ENCODE measurements around the gene RCN2. TPM values are rescaled to one million over a fixed set of nuclear protein-coding genes. Genes with fewer than 3 reads are reported as not detected.

The RCN2 gene
- total and polyA plus RNA-seq, 2 donors (not counting 1 experiment from before 2014, with no cell fraction given), result 46.6 to 106 TPM

GRCh38 chr15:76976141-76976540, 44.6 kb downstream of the RCN2 start:
- Histone ChIP-seq H3K9me3 (ENCODE audit: control insufficient read depth, insufficient read depth, low read depth, low read length) (no peaks in the 10 kb centered on the region), H3K9ac (ENCODE audit: insufficient read depth, low read length) (no peak overlapping the region), H3K36me3 (ENCODE audit: control insufficient read depth, insufficient read depth, low read length) (no peaks in the 10 kb centered on the region), H2AFZ (ENCODE audit: low read length) (no peak overlapping the region), H4K20me1 (ENCODE audit: control insufficient read depth, extremely low read depth, insufficient read depth, low read length) (no peaks in the 10 kb centered on the region), H3K4me1 (ENCODE audit: control insufficient read depth, extremely low read depth, insufficient read depth, low read length) (peaks cover 5% of the 10 kb centered on the region), H3K27ac (ENCODE audit: insufficient read depth, low read length) (no peak overlapping the region), H3K27me3 (ENCODE audit: control insufficient read depth, insufficient read depth, low read length) (peaks cover 2% of the 10 kb centered on the region), H3K4me3 (replicated peaks in 1 of 4; ENCODE audit: control extremely low read depth in 1 of 4, insufficient read depth in 1 of 4, low read depth in 3 of 4, low read length in 4 of 4) (no peak overlapping the region), H3K79me2 (ENCODE audit: control insufficient read depth, insufficient read depth, low read length) (no peaks in the 10 kb centered on the region), H3K4me2 (ENCODE audit: extremely low read depth, insufficient read depth, low read length) (no peak overlapping the region)
- TF ChIP-seq CTCF (conservative IDR thresholded peaks at IDR 0.05 in 1 of 2, IDR thresholded peaks at IDR 0.05 in 1 of 2; ENCODE audit: low read depth in 1 of 2, low read length in 2 of 2), result no peak
- TF ChIP-seq EZH2 (IDR thresholded peaks at IDR 0.05; ENCODE audit: low read length, missing control alignments), result no peak
- no peak for DNase-seq (ENCODE audit: low read depth in 2 of 2)

GRCh38 chr15:76976572-76977270, 45.2 kb downstream of the RCN2 start:
- TF ChIP-seq CTCF (conservative IDR thresholded peaks at IDR 0.05 in 1 of 2, IDR thresholded peaks at IDR 0.05 in 1 of 2; ENCODE audit: low read depth in 1 of 2, low read length in 2 of 2) (no peak), EZH2 (IDR thresholded peaks at IDR 0.05; ENCODE audit: low read length, missing control alignments) (no peak)
- no peak overlapping the region for H2AFZ ChIP-seq (ENCODE audit: low read length)
- H3K9me3 ChIP-seq (ENCODE audit: control insufficient read depth, insufficient read depth, low read depth, low read length), result no peaks in the 10 kb centered on the region
- H3K4me3 ChIP-seq (replicated peaks in 1 of 4; ENCODE audit: control extremely low read depth in 1 of 4, insufficient read depth in 1 of 4, low read depth in 3 of 4, low read length in 4 of 4), result no peak overlapping the region
- H3K36me3 ChIP-seq (ENCODE audit: control insufficient read depth, insufficient read depth, low read length), result no peaks in the 10 kb centered on the region
- H3K9ac ChIP-seq (ENCODE audit: insufficient read depth, low read length), result no peak overlapping the region
- H3K27me3 ChIP-seq (ENCODE audit: control insufficient read depth, insufficient read depth, low read length), result peaks cover 2% of the 10 kb centered on the region
- H4K20me1 ChIP-seq (ENCODE audit: control insufficient read depth, extremely low read depth, insufficient read depth, low read length), result no peaks in the 10 kb centered on the region
- peaks cover 5% of the 10 kb centered on the region for H3K4me1 ChIP-seq (ENCODE audit: control insufficient read depth, extremely low read depth, insufficient read depth, low read length)
- H3K27ac ChIP-seq (ENCODE audit: insufficient read depth, low read length), result no peak overlapping the region
- DNase-seq (ENCODE audit: low read depth in 2 of 2), result no peak
- H3K79me2 ChIP-seq (ENCODE audit: control insufficient read depth, insufficient read depth, low read length), result no peaks in the 10 kb centered on the region
- no peak overlapping the region for H3K4me2 ChIP-seq (ENCODE audit: extremely low read depth, insufficient read depth, low read length)

GRCh38 chr15:76978522-76979330, 47.2 kb downstream of the RCN2 start:
- peaks cover 2% of the 10 kb centered on the region for H3K27me3 ChIP-seq (ENCODE audit: control insufficient read depth, insufficient read depth, low read length)
- no peaks in the 10 kb centered on the region for H4K20me1 ChIP-seq (ENCODE audit: control insufficient read depth, extremely low read depth, insufficient read depth, low read length)
- no peak overlapping the region for H3K4me2 ChIP-seq (ENCODE audit: extremely low read depth, insufficient read depth, low read length)
- no peak overlapping the region for H3K4me3 ChIP-seq (replicated peaks in 1 of 4; ENCODE audit: control extremely low read depth in 1 of 4, insufficient read depth in 1 of 4, low read depth in 3 of 4, low read length in 4 of 4)
- no peaks in the 10 kb centered on the region for H3K36me3 ChIP-seq (ENCODE audit: control insufficient read depth, insufficient read depth, low read length)
- DNase-seq (ENCODE audit: low read depth in 2 of 2), result no peak
- TF ChIP-seq CTCF (conservative IDR thresholded peaks at IDR 0.05 in 1 of 2, IDR thresholded peaks at IDR 0.05 in 1 of 2; ENCODE audit: low read depth in 1 of 2, low read length in 2 of 2), result no peak
- no peak for TF ChIP-seq EZH2 (IDR thresholded peaks at IDR 0.05; ENCODE audit: low read length, missing control alignments)
- no peaks in the 10 kb centered on the region for H3K9me3 ChIP-seq (ENCODE audit: control insufficient read depth, insufficient read depth, low read depth, low read length)
- peaks cover 2% of the 10 kb centered on the region for H3K4me1 ChIP-seq (ENCODE audit: control insufficient read depth, extremely low read depth, insufficient read depth, low read length)
- no peak overlapping the region for H3K27ac ChIP-seq (ENCODE audit: insufficient read depth, low read length)
- H3K79me2 ChIP-seq (ENCODE audit: control insufficient read depth, insufficient read depth, low read length), result no peaks in the 10 kb centered on the region
- no peak overlapping the region for H3K9ac ChIP-seq (ENCODE audit: insufficient read depth, low read length)
- no peak overlapping the region for H2AFZ ChIP-seq (ENCODE audit: low read length)

All from fibroblast of lung (primary cell).